H1 (cell line): ENCODE measurements around the gene EXD3. TPM values are rescaled to one million over a fixed set of nuclear protein-coding genes. Genes with fewer than 3 reads are reported as not detected.

Source experiments
- CTCF ChIA-PET: fragments of 300-600 bp; sonication (Branson Sonifier 250); formaldehyde crosslinking; loops from one replicate; lab custom pipeline; 2021; ENCODE audit not compliant: partially characterized antibody; lab: Charles Lee
- POLR2A ChIA-PET: fragments of 300-600 bp; sonication (Branson Sonifier 250); formaldehyde crosslinking; loops from one replicate; lab custom pipeline; 2021; ENCODE audit warnings: inconsistent platforms; ENCODE audit not compliant: partially characterized antibody; lab: Charles Lee
- DNase-seq, 2 experiments: peaks; one replicate each; pipeline versions ENCODE4 v3.0.0 to v3.0.0-alpha.2; 2010 to 2022; ENCODE audit warnings: low spot score in 2 of 2, low read depth in 1 of 2, mixed read lengths in 1 of 2
- FAIRE-seq: peaks from 2 replicates; lab custom pipeline; 2011; peaks lifted over from hg19 to GRCh38; lab: Jason Lieb, UNC
- H2AFZ ChIP-seq: 2 replicates; pipeline ENCODE4 v1.8.1; 2012; ENCODE audit warnings: low read length, inconsistent platforms
- H2AK5ac ChIP-seq: 2 replicates; pipeline ENCODE4 v1.6.1; 2013; ENCODE audit warnings: low read depth, low read length
- H2BK120ac ChIP-seq: replicated peaks from 2 replicates; pipeline ENCODE3; 2013; ENCODE audit warnings: low read depth, low read length, inconsistent platforms
- H2BK12ac ChIP-seq: 2 replicates; pipeline ENCODE4 v1.6.1; 2013; ENCODE audit warnings: low read depth, low read length
- H2BK15ac ChIP-seq: 2 replicates; pipeline ENCODE4 v1.6.1; 2013; ENCODE audit warnings: low read length
- H2BK20ac ChIP-seq: 2 replicates; pipeline ENCODE4 v1.6.1; 2013; ENCODE audit warnings: low read length
- H2BK5ac ChIP-seq: 2 replicates; pipeline ENCODE4 v1.6.1; 2013; ENCODE audit warnings: low read depth, low read length
- H3K14ac ChIP-seq: 2 replicates; pipeline ENCODE4 v1.6.1; 2013; ENCODE audit warnings: inconsistent platforms; ENCODE audit not compliant: insufficient read length
- H3K18ac ChIP-seq: 2 replicates; pipeline ENCODE4 v1.6.1; 2013; ENCODE audit warnings: low read length; ENCODE audit errors: extremely low read depth
- H3K23ac ChIP-seq: 2 replicates; pipeline ENCODE4 v1.6.1; 2013; ENCODE audit warnings: inconsistent platforms; ENCODE audit not compliant: insufficient read length
- H3K23me2 ChIP-seq: 2 replicates; pipeline ENCODE4 v1.6.1; 2013; ENCODE audit warnings: low read depth, low read length
- H3K27ac ChIP-seq: 2 replicates; pipeline ENCODE4 v1.6.1; 2011; ENCODE audit warnings: low read depth, low read length, inconsistent platforms
- H3K27me3 ChIP-seq, 4 experiments: replicated peaks in 1 of 4; 1 replicate in 1 of 4; 2 replicates in 3 of 4; pipeline versions ENCODE4 v1.6.1 to v1.8.1; 2011 to 2013; ENCODE audit warnings: low read length in 3 of 4, mild to moderate bottlenecking in 3 of 4, inconsistent platforms in 2 of 4, mixed read lengths in 2 of 4, moderate library complexity in 1 of 4; ENCODE audit not compliant: control insufficient read depth in 3 of 4, insufficient read depth in 3 of 4; ENCODE audit errors: extremely low read depth in 1 of 4
- H3K36me3 ChIP-seq, 4 experiments: 2 replicates each; pipeline versions ENCODE4 v1.6.1 to v1.8.1; 2011 to 2013; ENCODE audit warnings: mild to moderate bottlenecking in 4 of 4, low read length in 3 of 4, moderate library complexity in 2 of 4, control low read depth in 1 of 4, inconsistent platforms in 1 of 4; ENCODE audit not compliant: insufficient read depth in 4 of 4, control insufficient read depth in 2 of 4
- H3K4ac ChIP-seq: replicated peaks from 2 replicates; pipeline ENCODE3; 2013; ENCODE audit warnings: low read length, low read depth, mixed read lengths, inconsistent platforms; ENCODE audit not compliant: insufficient read length
- H3K4me1 ChIP-seq, 4 experiments: replicated peaks in 1 of 4; 1 replicate in 1 of 4; 2 replicates in 3 of 4; pipeline versions ENCODE4 v1.6.1 to v1.8.1; 2011 to 2013; ENCODE audit warnings: low read length in 3 of 4, inconsistent platforms in 2 of 4, mixed read lengths in 1 of 4; ENCODE audit not compliant: insufficient read depth in 4 of 4, control insufficient read depth in 3 of 4
- H3K4me2 ChIP-seq, 2 experiments: 2 replicates each; pipeline versions ENCODE4 v1.6.1 to v1.8.1; 2011 to 2013; ENCODE audit warnings: low read depth in 2 of 2, low read length in 2 of 2, control low read depth in 1 of 2, inconsistent platforms in 1 of 2, mild to moderate bottlenecking in 1 of 2; ENCODE audit not compliant: insufficient read depth in 1 of 2
- H3K4me3 ChIP-seq, 4 experiments: fragments of 200-600, 300-600 bp in 1 of 4; sonication (generic), shearing (Covaris generic), sonication (Bioruptor Twin) in 1 of 4; 2 replicates each; pipeline versions ENCODE4 v1.5.1 to v1.8.1; 2011 to 2016; ENCODE audit warnings: low read length in 4 of 4, low read depth in 3 of 4, control low read depth in 2 of 4, inconsistent platforms in 2 of 4, mild to moderate bottlenecking in 2 of 4, mixed read lengths in 1 of 4, moderate library complexity in 1 of 4; ENCODE audit not compliant: insufficient read depth in 2 of 4; ENCODE audit errors: extremely low read depth in 1 of 4
- H3K56ac ChIP-seq: replicated peaks from 2 replicates; pipeline ENCODE3; 2013; ENCODE audit warnings: low read depth, mild to moderate bottlenecking, mixed read lengths, low read length, inconsistent platforms; ENCODE audit not compliant: insufficient read length
- H3K79me1 ChIP-seq: 2 replicates; pipeline ENCODE4 v1.6.1; 2013; ENCODE audit warnings: low read depth, low read length, control low read depth
- H3K79me2 ChIP-seq, 2 experiments: 2 replicates each; pipeline versions ENCODE4 v1.6.1 to v1.8.1; 2012 to 2013; ENCODE audit warnings: low read length in 2 of 2, mild to moderate bottlenecking in 2 of 2, inconsistent platforms in 1 of 2; ENCODE audit not compliant: insufficient read depth in 2 of 2, control insufficient read depth in 1 of 2
- H3K9ac ChIP-seq, 4 experiments: replicated peaks in 1 of 4; 1 replicate in 1 of 4; 2 replicates in 3 of 4; pipeline versions ENCODE4 v1.6.1 to v1.8.1; 2011 to 2013; ENCODE audit warnings: low read depth in 3 of 4, low read length in 3 of 4, control low read depth in 2 of 4, mild to moderate bottlenecking in 2 of 4, moderate library complexity in 2 of 4, inconsistent platforms in 1 of 4; ENCODE audit errors: extremely low read depth in 1 of 4
- H3K9me3 ChIP-seq, 2 experiments: 2 replicates each; pipeline versions ENCODE4 v1.6.1 to v1.8.1; 2012 to 2013; ENCODE audit warnings: mild to moderate bottlenecking in 2 of 2, moderate library complexity in 2 of 2, control low read depth in 1 of 2, inconsistent platforms in 1 of 2, low read depth in 1 of 2, low read length in 1 of 2, mixed read lengths in 1 of 2; ENCODE audit not compliant: insufficient read depth in 2 of 2
- H4K20me1 ChIP-seq, 2 experiments: replicated peaks in 1 of 2; 2 replicates each; pipeline versions ENCODE3 to v1.8.1; 2011 to 2013; ENCODE audit warnings: inconsistent platforms in 2 of 2, low read length in 2 of 2, mild to moderate bottlenecking in 1 of 2; ENCODE audit not compliant: insufficient read depth in 2 of 2, control insufficient read depth in 1 of 2
- H4K5ac ChIP-seq: 2 replicates; pipeline ENCODE4 v1.6.1; 2013; ENCODE audit warnings: low read length, low read depth, mixed read lengths, inconsistent platforms; ENCODE audit not compliant: insufficient read length
- H4K8ac ChIP-seq: 2 replicates; pipeline ENCODE4 v1.8.0; 2013; ENCODE audit warnings: mild to moderate bottlenecking, moderate library complexity, low read length, inconsistent platforms; ENCODE audit not compliant: insufficient read depth; ENCODE audit errors: extremely low read depth
- H4K91ac ChIP-seq: replicated peaks from 2 replicates; pipeline ENCODE3; 2013; ENCODE audit warnings: low read length, mixed read lengths, inconsistent platforms; ENCODE audit not compliant: insufficient read length
- BRCA1 ChIP-seq: IDR thresholded peaks from 2 replicates; pipeline ENCODE4 v1.6.1; 2012; ENCODE audit warnings: low read depth, low read length, improper control_type of control experiment
- whole genome bisulfite sequencing, 2 experiments: shearing (Covaris generic) in 1 of 2; methylation state at CpG; one replicate each; pipeline versions ENCODE4 v1.1.6 to v1.1.7; 2013 to 2015; ENCODE audit warnings: low lambda C conversion rate in 2 of 2, mixed read lengths in 2 of 2, inconsistent platforms in 1 of 2, low coverage in 1 of 2, missing lambda C conversion rate in 1 of 2; ENCODE audit not compliant: insufficient replicate concordance in 2 of 2, insufficient coverage in 1 of 2, insufficient read length in 1 of 2; ENCODE audit errors: extremely low coverage in 1 of 2, missing lambda C conversion rate in 1 of 2; 5-methylcytosine and 5-hydroxymethylcytosine counted together
- polyA plus RNA-seq, 7 experiments: library from polyadenylated mRNA; depleted of rRNA in 3 of 7; stranded (reverse) in 5 of 7; unstranded in 2 of 7; fragments of >200 nt in 5 of 7; fragments of 200-250 nt in 2 of 7; gene quantifications; 1 replicate in 5 of 7; 2 replicates in 1 of 7; 4 replicates in 1 of 7; pipeline versions ENCODE4 v1.2.1 to v1.2.3, GENCODE V29; 2011 to 2013; ENCODE audit warnings: missing spikeins in 2 of 7, mixed read lengths in 2 of 7
- total RNA-seq: library from RNA; stranded (reverse); fragmentation: NEBNext Ultra II Directional; extraction: Animal tissue kit (Norgen Biotek cat#: 25700); gene quantifications from 2 replicates; pipeline ENCODE4 v1.2.1, GENCODE V29; 2021

EXD3 gene
- total and polyA plus RNA-seq, 2 of the 8 experiments (the other 6 are each of a cell fraction or from before 2014, with no cell fraction given) = 7.2 to 9.4 TPM

GRCh38 chr9:137454145-137454596 is 31.2 kb upstream of the EXD3 start:
- Histone ChIP-seq H2AK5ac (no peak overlapping the region; the same call in 1 of the 2 replicates), H3K36me3 (peaks cover 4 to 18% (median 7%) of the 10 kb centered on the region in 4 experiments; a peak in 7 of 8 replicates), H4K20me1 (peaks cover 0 to 13% of the 10 kb centered on the region in 2 experiments), H2BK20ac (no peak overlapping the region), H3K56ac (peak overlapping the region; percentile 73), H4K5ac (no peak overlapping the region), H3K23ac (no peak overlapping the region), H2BK5ac (peak overlapping the region; percentile 71; the same call in 1 of the 2 replicates), H2BK15ac (peak overlapping the region; percentile 92; the same call in 1 of the 2 replicates), H2BK120ac (no peak overlapping the region), H3K14ac (no peak overlapping the region), H3K23me2 (peaks cover 13% of the 10 kb centered on the region; the same call in 1 of the 2 replicates), H3K4ac (no peak overlapping the region), H3K9me3 (no peaks in the 10 kb centered on the region), H4K91ac (peak overlapping the region; percentile 5), H4K8ac (peak overlapping the region; percentile 57), H3K18ac (peak overlapping the region; percentile 83), H3K4me1 (peaks cover 0 to 22% (median 17%) of the 10 kb centered on the region in 4 experiments; a peak in 6 of 7 replicates), H3K4me3 (peak overlapping the region; percentile 23 to 56 (median 29); a peak in 7 of 8 replicates), H2AFZ (no peak overlapping the region), H3K27me3 (no peaks in the 10 kb centered on the region; a peak in 2 of 7 replicates), H3K79me1 (peaks cover 3% of the 10 kb centered on the region; the same call in 1 of the 2 replicates), H3K79me2 (no peaks in the 10 kb centered on the region; a peak in 1 of 4 replicates), H3K4me2 (peak overlapping the region; percentile 56 to 67), H3K9ac (peak overlapping the region in 1 of 4 experiments; percentile 46; a peak in 2 of 7 replicates), H2BK12ac (0 out of 2 replicates have a peak overlapping the region, but pooled peaks have one; percentile 50), H3K27ac (0 out of 2 replicates have a peak overlapping the region, but pooled peaks have one; percentile 30)
- CTCF ChIA-PET = interaction anchor here (1.3 to 2.5 kb wide), 2 partner anchors 8 to 10 kb away, joined by 6 to 13 read pairs; no protein-coding TSS in a partner anchor
- WGBS, 2 experiments = 28% methylated on average over 6 of the region's 24 CpGs; no CpG with 5 or more reads in 1 of the 2 experiments
- no peak for FAIRE-seq
- POLR2A ChIA-PET = interaction anchor here (1.1 to 3.6 kb wide), 6 partner anchors 8 to 214 kb away, joined by 3 to 28 read pairs (median 4); partner anchors contain the start of genes ENTPD8 and TUBB4B
- DNase-seq = peak in 1 of 2 experiments; percentile 86
- no peak for TF ChIP-seq BRCA1
